ENCODE measurements around the gene EVC2. TPM values are rescaled to one million over a fixed set of nuclear protein-coding genes. Genes with fewer than 3 reads are reported as not detected.
"Not testable (repeated sequence)": the region's sequence is repeated elsewhere in the genome, so short reads cannot be mapped to it uniquely, and the experiment has no call there.

EVC2 gene
- total RNA-seq, 5 donors from 2014 or later (not counting 1 experiment from before 2014, with no cell fraction given), result 1.1 to 2.9 (median 1.8) TPM

- H3K4me3 ChIP-seq (ENCODE audit: control insufficient read depth in 1 of 2, extremely low read depth in 1 of 2, low read length in 1 of 2), result no peak overlapping the region
- peaks cover 0 to 6% (median 0%) of the 10 kb centered on the region in 3 donors for H3K9me3 Mint-ChIP-seq
- peaks cover 0 to 5% of the 10 kb centered on the region in 2 donors for H3K27me3 Mint-ChIP-seq
- H3K4me3 Mint-ChIP-seq, result no peak overlapping the region
- no peaks in the 10 kb centered on the region for H3K4me1 ChIP-seq (ENCODE audit: control insufficient read depth in 1 of 2, extremely low read depth in 1 of 2, insufficient read depth in 2 of 2, low read length in 2 of 2)
- no peak for ATAC-seq (replicated peaks in 1 of 4)
- no peaks in the 10 kb centered on the region for H3K4me1 Mint-ChIP-seq
- H3K27ac ChIP-seq (ENCODE audit: low read length), result no peak overlapping the region
- ChIA-PET POLR2A (no interaction called here), CTCF (no interaction called here)
- H3K36me3 ChIP-seq (ENCODE audit: control insufficient read depth in 2 of 2, extremely low read depth in 1 of 2, insufficient read depth in 1 of 2, low read length in 1 of 2), result no peaks in the 10 kb centered on the region
- H3K9me3 ChIP-seq, result no peaks in the 10 kb centered on the region
- H3K27ac Mint-ChIP-seq, result no peak overlapping the region
- no peaks in the 10 kb centered on the region for H3K36me3 Mint-ChIP-seq
- no peak for DNase-seq
- peaks cover 0 to 9% of the 10 kb centered on the region in 2 experiments for H3K27me3 ChIP-seq (replicated peaks in 1 of 2; ENCODE audit: control insufficient read depth in 2 of 2, extremely low read depth in 1 of 2, insufficient read depth in 2 of 2, low read length in 1 of 2)
- whole genome bisulfite sequencing (ENCODE audit: insufficient coverage), result 90% methylated on average over 29 of the region's 30 CpGs
These were observed 22.9 kb upstream of the EVC2 start for GRCh38 chr4:5730993-5731990.

GRCh38 chr4:5730436-5730835 is 22.1 kb upstream of the EVC2 start:
- H3K4me1 ChIP-seq (ENCODE audit: control insufficient read depth in 1 of 2, extremely low read depth in 1 of 2, insufficient read depth in 2 of 2, low read length in 2 of 2), result no peaks in the 10 kb centered on the region
- no peaks in the 10 kb centered on the region for H3K9me3 ChIP-seq
- H3K27ac Mint-ChIP-seq, result no peak overlapping the region
- H3K27me3 Mint-ChIP-seq, result peaks cover 0 to 5% of the 10 kb centered on the region in 2 donors
- no peak overlapping the region for H3K4me3 ChIP-seq (ENCODE audit: control insufficient read depth in 1 of 2, extremely low read depth in 1 of 2, low read length in 1 of 2)
- H3K36me3 ChIP-seq (ENCODE audit: control insufficient read depth in 2 of 2, extremely low read depth in 1 of 2, insufficient read depth in 1 of 2, low read length in 1 of 2), result no peaks in the 10 kb centered on the region
- ATAC-seq (replicated peaks in 1 of 4) (no peak), DNase-seq (no peak)
- H3K4me1 Mint-ChIP-seq, result no peaks in the 10 kb centered on the region
- peaks cover 0 to 9% of the 10 kb centered on the region in 2 experiments for H3K27me3 ChIP-seq (replicated peaks in 1 of 2; ENCODE audit: control insufficient read depth in 2 of 2, extremely low read depth in 1 of 2, insufficient read depth in 2 of 2, low read length in 1 of 2)
- peaks cover 0 to 6% (median 4%) of the 10 kb centered on the region in 3 donors for H3K9me3 Mint-ChIP-seq
- no peak overlapping the region for H3K27ac ChIP-seq (ENCODE audit: low read length)
- POLR2A ChIA-PET, result no interaction called here
- no peaks in the 10 kb centered on the region for H3K36me3 Mint-ChIP-seq
- WGBS (ENCODE audit: insufficient coverage), result 83% methylated on average over 10 of the region's 10 CpGs
- H3K4me3 Mint-ChIP-seq, result no peak overlapping the region
- CTCF ChIA-PET, result interaction anchor here in 1 of 2 donors (0.6 kb wide), 1 partner anchor 357 kb away, joined by 5 read pairs; no protein-coding TSS in a partner anchor

- H3K4me3 ChIP-seq (ENCODE audit: control insufficient read depth in 1 of 2, extremely low read depth in 1 of 2, low read length in 1 of 2); H3K27ac Mint-ChIP-seq; DNase-seq; CTCF ChIA-PET; H3K27me3 Mint-ChIP-seq; H3K27ac ChIP-seq (ENCODE audit: low read length); H3K27me3 ChIP-seq (replicated peaks in 1 of 2; ENCODE audit: control insufficient read depth in 2 of 2, extremely low read depth in 1 of 2, insufficient read depth in 2 of 2, low read length in 1 of 2); H3K9me3 Mint-ChIP-seq; ATAC-seq (replicated peaks in 1 of 4); H3K4me1 Mint-ChIP-seq; H3K36me3 Mint-ChIP-seq; H3K4me3 Mint-ChIP-seq; POLR2A ChIA-PET; H3K4me1 ChIP-seq (ENCODE audit: control insufficient read depth in 1 of 2, extremely low read depth in 1 of 2, insufficient read depth in 2 of 2, low read length in 2 of 2); H3K9me3 ChIP-seq; H3K36me3 ChIP-seq (ENCODE audit: control insufficient read depth in 2 of 2, extremely low read depth in 1 of 2, insufficient read depth in 1 of 2, low read length in 1 of 2): not testable (repeated sequence)
- no CpG with 5 or more reads among the region's 2 CpGs for WGBS (ENCODE audit: insufficient coverage)
These were observed 20.1 kb upstream of the EVC2 start for GRCh38 chr4:5728412-5728811.

GRCh38 chr4:5724377-5724776 is 16.0 kb upstream of the EVC2 start:
- H3K36me3 ChIP-seq (ENCODE audit: control insufficient read depth in 2 of 2, extremely low read depth in 1 of 2, insufficient read depth in 1 of 2, low read length in 1 of 2), result no peaks in the 10 kb centered on the region
- 56% methylated on average over 3 of the region's 7 CpGs for WGBS (ENCODE audit: insufficient coverage)
- H3K27ac ChIP-seq (ENCODE audit: low read length), result no peak overlapping the region
- DNase-seq (no peak), ATAC-seq (replicated peaks in 1 of 4) (no peak)
- Mint-ChIP-seq H3K27me3 (peaks cover 0 to 8% of the 10 kb centered on the region in 2 donors), H3K4me1 (no peaks in the 10 kb centered on the region), H3K9me3 (peaks cover 0 to 6% (median 4%) of the 10 kb centered on the region in 3 donors), H3K36me3 (no peaks in the 10 kb centered on the region), H3K27ac (no peak overlapping the region), H3K4me3 (no peak overlapping the region)
- H3K4me1 ChIP-seq (ENCODE audit: control insufficient read depth in 1 of 2, extremely low read depth in 1 of 2, insufficient read depth in 2 of 2, low read length in 2 of 2), result no peaks in the 10 kb centered on the region
- POLR2A ChIA-PET, result no interaction called here
- peaks cover 0 to 6% of the 10 kb centered on the region in 2 experiments for H3K27me3 ChIP-seq (replicated peaks in 1 of 2; ENCODE audit: control insufficient read depth in 2 of 2, extremely low read depth in 1 of 2, insufficient read depth in 2 of 2, low read length in 1 of 2)
- H3K4me3 ChIP-seq (ENCODE audit: control insufficient read depth in 1 of 2, extremely low read depth in 1 of 2, low read length in 1 of 2), result no peak overlapping the region
- H3K9me3 ChIP-seq, result no peaks in the 10 kb centered on the region
- CTCF ChIA-PET, result no interaction called here

GRCh38 chr4:5722328-5722727 is 14.0 kb upstream of the EVC2 start:
- CTCF ChIA-PET, result no interaction called here
- Mint-ChIP-seq H3K9me3 (peaks cover 0 to 5% (median 5%) of the 10 kb centered on the region in 3 donors), H3K4me1 (no peaks in the 10 kb centered on the region), H3K36me3 (no peaks in the 10 kb centered on the region), H3K4me3 (no peak overlapping the region), H3K27me3 (peaks cover 0 to 18% of the 10 kb centered on the region in 2 donors), H3K27ac (no peak overlapping the region)
- DNase-seq (no peak), ATAC-seq (replicated peaks in 1 of 4) (no peak)
- Histone ChIP-seq H3K27ac (ENCODE audit: low read length) (no peak overlapping the region), H3K4me1 (ENCODE audit: control insufficient read depth in 1 of 2, extremely low read depth in 1 of 2, insufficient read depth in 2 of 2, low read length in 2 of 2) (no peaks in the 10 kb centered on the region), H3K27me3 (replicated peaks in 1 of 2; ENCODE audit: control insufficient read depth in 2 of 2, extremely low read depth in 1 of 2, insufficient read depth in 2 of 2, low read length in 1 of 2) (peaks cover 0 to 6% of the 10 kb centered on the region in 2 experiments), H3K4me3 (ENCODE audit: control insufficient read depth in 1 of 2, extremely low read depth in 1 of 2, low read length in 1 of 2) (no peak overlapping the region), H3K9me3 (no peaks in the 10 kb centered on the region), H3K36me3 (ENCODE audit: control insufficient read depth in 2 of 2, extremely low read depth in 1 of 2, insufficient read depth in 1 of 2, low read length in 1 of 2) (no peaks in the 10 kb centered on the region)
- POLR2A ChIA-PET, result no interaction called here
- WGBS (ENCODE audit: insufficient coverage), result 48% methylated on average over 2 of the region's 4 CpGs

GRCh38 chr4:5721923-5722322 is 13.6 kb upstream of the EVC2 start:
- no peak overlapping the region for H3K4me3 Mint-ChIP-seq
- no peak overlapping the region for H3K27ac Mint-ChIP-seq
- Histone ChIP-seq H3K27me3 (replicated peaks in 1 of 2; ENCODE audit: control insufficient read depth in 2 of 2, extremely low read depth in 1 of 2, insufficient read depth in 2 of 2, low read length in 1 of 2) (peaks cover 0 to 6% of the 10 kb centered on the region in 2 experiments), H3K36me3 (ENCODE audit: control insufficient read depth in 2 of 2, extremely low read depth in 1 of 2, insufficient read depth in 1 of 2, low read length in 1 of 2) (no peaks in the 10 kb centered on the region), H3K4me1 (ENCODE audit: control insufficient read depth in 1 of 2, extremely low read depth in 1 of 2, insufficient read depth in 2 of 2, low read length in 2 of 2) (no peaks in the 10 kb centered on the region), H3K4me3 (ENCODE audit: control insufficient read depth in 1 of 2, extremely low read depth in 1 of 2, low read length in 1 of 2) (no peak overlapping the region), H3K27ac (ENCODE audit: low read length) (no peak overlapping the region), H3K9me3 (no peaks in the 10 kb centered on the region)
- no peaks in the 10 kb centered on the region for H3K36me3 Mint-ChIP-seq
- 90% methylated on average over 2 of the region's 5 CpGs for WGBS (ENCODE audit: insufficient coverage)
- no peaks in the 10 kb centered on the region for H3K4me1 Mint-ChIP-seq
- H3K27me3 Mint-ChIP-seq, result peaks cover 0 to 18% of the 10 kb centered on the region in 2 donors
- DNase-seq (no peak), ATAC-seq (replicated peaks in 1 of 4) (no peak)
- ChIA-PET CTCF (no interaction called here), POLR2A (no interaction called here)
- peaks cover 0 to 10% (median 9%) of the 10 kb centered on the region in 3 donors for H3K9me3 Mint-ChIP-seq
